ENCODE results near the gene COL1A2. TPM values are rescaled to one million over a fixed set of nuclear protein-coding genes. Genes with fewer than 3 reads are reported as not detected.

The COL1A2 gene
- polyA plus RNA-seq, 1 donor from 2014 or later = 2.5 TPM

GRCh38 chr7:94445696-94446194, 51.0 kb downstream of the COL1A2 start:
- peaks cover 11% of the 10 kb centered on the region for H3F3A ChIP-seq (ENCODE audit: insufficient read depth, low read length, poor library complexity, severe bottlenecking)
- no peak overlapping the region for H3K4me2 ChIP-seq (ENCODE audit: low read length)
- no peak overlapping the region for H3K4me3 ChIP-seq (ENCODE audit: low read length)
- H2AFZ ChIP-seq (ENCODE audit: low read depth, low read length) = no peak overlapping the region
- H4K20me1 ChIP-seq (ENCODE audit: insufficient read depth) = no peaks in the 10 kb centered on the region
- peak overlapping the region; percentile 84 for H3K27ac ChIP-seq (ENCODE audit: low read length)
- H3K36me3 ChIP-seq (ENCODE audit: insufficient read depth, low read length) = no peaks in the 10 kb centered on the region
- H3K9me3 ChIP-seq (ENCODE audit: low read length) = no peaks in the 10 kb centered on the region
- H3K9me2 ChIP-seq (ENCODE audit: insufficient read depth, low read length) = no peaks in the 10 kb centered on the region
- H3K27me3 ChIP-seq (ENCODE audit: insufficient read depth, low read depth, low read length) = no peaks in the 10 kb centered on the region
- no peak for TF ChIP-seq EP300 (conservative IDR thresholded peaks at IDR 0.05; ENCODE audit: poor library complexity, severe bottlenecking)
- no peak for TF ChIP-seq RAD21 (conservative IDR thresholded peaks at IDR 0.05)
- TF ChIP-seq EZH2 (IDR thresholded peaks at IDR 0.05; ENCODE audit: borderline replicate concordance, insufficient read depth, low read length, poor library complexity, severe bottlenecking) = no peak
- TF ChIP-seq CTCF (IDR thresholded peaks at IDR 0.05; ENCODE audit: poor library complexity, severe bottlenecking) = no peak
- H3K9ac ChIP-seq (ENCODE audit: low read length) = no peak overlapping the region
- H3K79me2 ChIP-seq (replicated peaks; ENCODE audit: insufficient read depth, low read length) = no peaks in the 10 kb centered on the region

GRCh38 chr7:94446308-94446707, 51.6 kb downstream of the COL1A2 start:
- H3K4me2 ChIP-seq (ENCODE audit: low read length) = no peak overlapping the region
- TF ChIP-seq TAF1 (IDR thresholded peaks at IDR 0.05; ENCODE audit: low read depth) (no peak), MXI1 (conservative IDR thresholded peaks at IDR 0.05; ENCODE audit: poor library complexity, severe bottlenecking) (no peak), POLR2AphosphoS5 (IDR thresholded peaks at IDR 0.05) (no peak)
- H3K79me2 ChIP-seq (replicated peaks; ENCODE audit: insufficient read depth, low read length) = no peaks in the 10 kb centered on the region
- H3K9me2 ChIP-seq (ENCODE audit: insufficient read depth, low read length) = no peaks in the 10 kb centered on the region
- H3K4me3 ChIP-seq (ENCODE audit: low read length) = no peak overlapping the region
- no peaks in the 10 kb centered on the region for H3K9me3 ChIP-seq (ENCODE audit: low read length)
- H3K27ac ChIP-seq (ENCODE audit: low read length) = no peak overlapping the region
- no peaks in the 10 kb centered on the region for H4K20me1 ChIP-seq (ENCODE audit: insufficient read depth)
- no peaks in the 10 kb centered on the region for H3K27me3 ChIP-seq (ENCODE audit: insufficient read depth, low read depth, low read length)
- no peaks in the 10 kb centered on the region for H3K36me3 ChIP-seq (ENCODE audit: insufficient read depth, low read length)
- no peak overlapping the region for H3K9ac ChIP-seq (ENCODE audit: low read length)
- peaks cover 11% of the 10 kb centered on the region for H3F3A ChIP-seq (ENCODE audit: insufficient read depth, low read length, poor library complexity, severe bottlenecking)
- no peak overlapping the region for H2AFZ ChIP-seq (ENCODE audit: low read depth, low read length)

GRCh38 chr7:94449151-94449725, 54.5 kb downstream of the COL1A2 start:
- Histone ChIP-seq H3K4me2 (ENCODE audit: low read length) (no peak overlapping the region), H4K20me1 (ENCODE audit: insufficient read depth) (no peaks in the 10 kb centered on the region), H3K36me3 (ENCODE audit: insufficient read depth, low read length) (no peaks in the 10 kb centered on the region), H3K27me3 (ENCODE audit: insufficient read depth, low read depth, low read length) (no peaks in the 10 kb centered on the region), H3K27ac (ENCODE audit: low read length) (no peak overlapping the region), H2AFZ (ENCODE audit: low read depth, low read length) (no peak overlapping the region), H3K9ac (ENCODE audit: low read length) (no peak overlapping the region), H3F3A (ENCODE audit: insufficient read depth, low read length, poor library complexity, severe bottlenecking) (peaks cover 11% of the 10 kb centered on the region), H3K9me3 (ENCODE audit: low read length) (no peaks in the 10 kb centered on the region), H3K9me2 (ENCODE audit: insufficient read depth, low read length) (no peaks in the 10 kb centered on the region), H3K79me2 (replicated peaks; ENCODE audit: insufficient read depth, low read length) (no peaks in the 10 kb centered on the region), H3K4me3 (ENCODE audit: low read length) (no peak overlapping the region)
- TF ChIP-seq RAD21 (conservative IDR thresholded peaks at IDR 0.05) = peak; percentile 70
- TF ChIP-seq SMC3 (conservative IDR thresholded peaks at IDR 0.05; ENCODE audit: poor library complexity) = peak; percentile 69
- TF ChIP-seq CTCF (IDR thresholded peaks at IDR 0.05; ENCODE audit: poor library complexity, severe bottlenecking) = peak; percentile 61
- TF ChIP-seq POLR2AphosphoS5 (IDR thresholded peaks at IDR 0.05) = no peak
